NCI-H2029 (cell line): ENCODE data around the gene CGRRF1.
A peak's percentile ranks its signal among the peaks of the same experiment; 100 is the strongest.

Source experiments
- DNase-seq: peaks from one replicate; lab custom pipeline; 2025; lab: John Stamatoyannopoulos, UW

The CGRRF1 gene

GRCh38 chr14:54548491-54548890 lies 38.8 kb downstream of the CGRRF1 start:
- no peak for DNase-seq

GRCh38 chr14:54549862-54550261 lies 40.2 kb downstream of the CGRRF1 start:
- DNase-seq: no peak

GRCh38 chr14:54550514-54550913 lies 40.8 kb downstream of the CGRRF1 start:
- no peak for DNase-seq

- no peak for DNase-seq
These were observed 44.7 kb downstream of the CGRRF1 start for GRCh38 chr14:54554401-54554800.

GRCh38 chr14:54555651-54556050 lies 45.9 kb downstream of the CGRRF1 start:
- DNase-seq: no peak

GRCh38 chr14:54556535-54556934 lies 46.8 kb downstream of the CGRRF1 start:
- DNase-seq: no peak

GRCh38 chr14:54562334-54562733 lies 52.6 kb downstream of the CGRRF1 start:
- DNase-seq: no peak

GRCh38 chr14:54564071-54564867 lies 54.6 kb downstream of the CGRRF1 start:
- peak; percentile 45 for DNase-seq

GRCh38 chr14:54564868-54565784 lies 55.4 kb downstream of the CGRRF1 start:
- DNase-seq: peak; percentile 83

GRCh38 chr14:54565785-54566409 lies 56.2 kb downstream of the CGRRF1 start:
- DNase-seq: peak; percentile 65

GRCh38 chr14:54566410-54567223 lies 56.9 kb downstream of the CGRRF1 start, which contains the start of gene SAMD4A:
Gene SAMD4A (plus strand): TSS chr14:54567128. CDS start chr14:54567917, 789 bp downstream.
- peak; percentile 37 for DNase-seq

- DNase-seq: no peak
These were observed 57.5 kb downstream of the CGRRF1 start for GRCh38 chr14:54567224-54567638.

- no peak for DNase-seq
These were observed 58.2 kb downstream of the CGRRF1 start for GRCh38 chr14:54567639-54568561.

GRCh38 chr14:54568821-54569595 lies 59.3 kb downstream of the CGRRF1 start:
- no peak for DNase-seq

- DNase-seq: no peak
These were observed 60.3 kb downstream of the CGRRF1 start for GRCh38 chr14:54570047-54570446.

GRCh38 chr14:54570631-54571415 lies 61.1 kb downstream of the CGRRF1 start:
- DNase-seq: no peak

GRCh38 chr14:54572316-54572715 lies 62.6 kb downstream of the CGRRF1 start:
- peak; percentile 16 for DNase-seq

GRCh38 chr14:54574528-54574927 lies 64.8 kb downstream of the CGRRF1 start:
- DNase-seq: no peak

GRCh38 chr14:54577494-54577893 lies 67.8 kb downstream of the CGRRF1 start:
- no peak for DNase-seq
